Testis (tissue), 2 donors: ENCODE measurements around the gene MIGA2.

Experiments used
- POLR2A ChIP-seq: fragments of 450-650 bp; IDR thresholded peaks from one replicate; pipeline ENCODE4 v1.6.1; 2017; ENCODE audit warnings: antibody characterized with exemption, mild to moderate bottlenecking, moderate library complexity
- TF ChIP-seq, protein P1 (sequence below), 3 experiments: fragments of 450-650 bp in 2 of 3; fragments of 200-600 bp in 1 of 3; sonication (generic) in 1 of 3; IDR thresholded peaks; one replicate each; pipeline ENCODE4 v1.5.1; 2016 to 2019; ENCODE audit warnings: antibody characterized with exemption in 3 of 3, mild to moderate bottlenecking in 2 of 3, moderate library complexity in 1 of 3

DNA sequence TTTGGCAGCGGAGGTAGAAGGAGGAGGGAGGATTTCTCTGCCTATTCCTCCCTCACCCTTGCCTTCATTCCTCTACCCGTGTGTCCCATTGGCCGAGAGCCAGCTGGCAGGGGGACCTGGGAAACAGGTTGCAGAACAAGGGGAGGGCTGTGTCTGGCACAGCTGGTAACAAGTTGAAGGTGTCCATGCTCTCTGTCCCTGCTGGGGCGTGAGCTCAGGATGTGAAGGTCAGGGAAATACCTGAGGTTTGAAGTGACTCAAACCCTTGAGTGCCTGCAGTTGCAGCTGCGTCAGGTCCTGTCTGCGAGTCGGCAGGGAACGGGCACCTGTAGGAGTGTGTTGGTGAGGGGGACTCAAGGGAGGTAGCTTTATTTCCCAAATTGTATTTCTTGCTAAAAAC, 16.2 kb downstream of the MIGA2 start:
- TF ChIP-seq, protein P1, sequence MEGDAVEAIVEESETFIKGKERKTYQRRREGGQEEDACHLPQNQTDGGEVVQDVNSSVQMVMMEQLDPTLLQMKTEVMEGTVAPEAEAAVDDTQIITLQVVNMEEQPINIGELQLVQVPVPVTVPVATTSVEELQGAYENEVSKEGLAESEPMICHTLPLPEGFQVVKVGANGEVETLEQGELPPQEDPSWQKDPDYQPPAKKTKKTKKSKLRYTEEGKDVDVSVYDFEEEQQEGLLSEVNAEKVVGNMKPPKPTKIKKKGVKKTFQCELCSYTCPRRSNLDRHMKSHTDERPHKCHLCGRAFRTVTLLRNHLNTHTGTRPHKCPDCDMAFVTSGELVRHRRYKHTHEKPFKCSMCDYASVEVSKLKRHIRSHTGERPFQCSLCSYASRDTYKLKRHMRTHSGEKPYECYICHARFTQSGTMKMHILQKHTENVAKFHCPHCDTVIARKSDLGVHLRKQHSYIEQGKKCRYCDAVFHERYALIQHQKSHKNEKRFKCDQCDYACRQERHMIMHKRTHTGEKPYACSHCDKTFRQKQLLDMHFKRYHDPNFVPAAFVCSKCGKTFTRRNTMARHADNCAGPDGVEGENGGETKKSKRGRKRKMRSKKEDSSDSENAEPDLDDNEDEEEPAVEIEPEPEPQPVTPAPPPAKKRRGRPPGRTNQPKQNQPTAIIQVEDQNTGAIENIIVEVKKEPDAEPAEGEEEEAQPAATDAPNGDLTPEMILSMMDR (IDR thresholded peaks at IDR 0.05): no peak
- TF ChIP-seq POLR2A: no peak
